DMS153 treated with DMSO at 0.1 percent for 48 hours (cell line): ENCODE data around the gene RTL5.
"Not testable (repeated sequence)": the region's sequence is repeated elsewhere in the genome, so short reads cannot be mapped to it uniquely, and the experiment has no call there.

Experiments
- DNase-seq: peaks from one replicate; lab custom pipeline; 2025; ENCODE audit not compliant: unreplicated experiment; lab: John Stamatoyannopoulos, UW

RTL5 gene

DNA sequence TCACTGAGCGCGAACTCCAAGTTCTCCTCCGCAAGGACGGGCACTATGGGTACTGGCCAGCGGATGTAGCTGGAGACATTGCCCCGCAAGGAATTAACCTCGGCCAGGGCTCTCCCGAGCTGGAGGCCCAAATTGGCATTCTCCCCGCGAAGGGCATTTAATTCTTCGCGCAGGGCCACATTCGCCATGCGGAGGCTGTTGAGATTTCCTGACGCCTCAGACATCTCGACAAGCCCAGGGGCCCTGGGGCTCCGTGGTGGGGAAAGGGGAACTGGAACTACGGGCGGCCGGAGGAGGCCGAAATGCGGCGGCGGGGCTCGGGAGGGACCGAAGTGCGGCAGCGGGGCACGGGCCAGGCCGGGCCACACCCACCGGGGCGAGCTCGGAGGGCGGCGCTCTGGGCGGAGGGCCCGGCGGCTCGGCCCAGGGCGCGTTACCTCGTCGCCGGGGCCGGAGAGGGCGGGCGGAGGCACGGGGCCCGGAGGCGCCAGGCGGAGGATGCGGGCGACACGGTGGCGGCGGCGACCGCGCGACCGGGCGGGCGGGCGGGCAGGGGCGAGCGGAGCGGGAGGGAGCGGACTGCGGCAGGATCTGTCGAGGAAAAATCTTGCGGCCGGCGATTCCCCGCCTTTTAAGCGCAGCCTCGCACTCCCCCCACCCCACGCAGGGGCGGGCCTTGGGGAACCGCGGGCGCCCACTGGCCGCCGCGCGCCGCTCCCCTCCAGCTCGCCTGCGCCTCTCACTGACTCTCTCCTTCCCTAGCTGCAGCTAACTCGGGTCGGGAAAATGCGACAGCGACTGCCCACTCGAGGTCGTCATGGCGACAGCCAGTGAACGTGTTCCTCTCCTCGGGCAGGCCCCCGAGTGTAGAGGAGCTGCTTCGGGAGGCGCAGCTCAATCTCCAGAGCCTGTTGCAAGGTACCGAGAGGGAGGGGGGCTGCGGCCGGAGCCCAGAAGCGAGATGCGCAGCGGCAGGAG, at the start of gene RTL5:
Gene RTL5, minus strand, starts transcription at position 599 of the 978 bp plus-strand sequence.
- DNase-seq = peak; percentile 52

GRCh38 chrX:72180539-72180938, 48.8 kb upstream of the RTL5 start:
- no peak for DNase-seq

- no peak for DNase-seq
Measured at GRCh38 chrX:72176981-72177380, 45.3 kb upstream of the RTL5 start.

DNA sequence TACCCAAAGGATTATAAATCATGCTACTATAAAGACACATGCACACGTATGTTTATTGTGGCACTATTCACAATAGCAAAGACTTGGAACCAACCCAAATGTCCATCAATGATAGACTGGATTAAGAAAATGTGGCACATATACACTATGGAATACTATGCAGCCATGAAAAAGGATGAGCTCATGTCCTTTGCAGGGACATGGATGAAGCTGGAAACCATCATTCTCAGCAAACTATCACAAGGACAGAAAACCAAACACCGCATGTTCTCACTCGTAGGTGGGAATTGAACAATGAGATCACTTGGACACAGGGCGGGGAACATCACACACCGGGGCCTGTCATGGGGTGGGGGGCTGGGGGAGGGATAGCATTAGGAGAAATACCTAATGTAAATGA, 44.6 kb upstream of the RTL5 start:
- DNase-seq = not testable (repeated sequence)

DNA sequence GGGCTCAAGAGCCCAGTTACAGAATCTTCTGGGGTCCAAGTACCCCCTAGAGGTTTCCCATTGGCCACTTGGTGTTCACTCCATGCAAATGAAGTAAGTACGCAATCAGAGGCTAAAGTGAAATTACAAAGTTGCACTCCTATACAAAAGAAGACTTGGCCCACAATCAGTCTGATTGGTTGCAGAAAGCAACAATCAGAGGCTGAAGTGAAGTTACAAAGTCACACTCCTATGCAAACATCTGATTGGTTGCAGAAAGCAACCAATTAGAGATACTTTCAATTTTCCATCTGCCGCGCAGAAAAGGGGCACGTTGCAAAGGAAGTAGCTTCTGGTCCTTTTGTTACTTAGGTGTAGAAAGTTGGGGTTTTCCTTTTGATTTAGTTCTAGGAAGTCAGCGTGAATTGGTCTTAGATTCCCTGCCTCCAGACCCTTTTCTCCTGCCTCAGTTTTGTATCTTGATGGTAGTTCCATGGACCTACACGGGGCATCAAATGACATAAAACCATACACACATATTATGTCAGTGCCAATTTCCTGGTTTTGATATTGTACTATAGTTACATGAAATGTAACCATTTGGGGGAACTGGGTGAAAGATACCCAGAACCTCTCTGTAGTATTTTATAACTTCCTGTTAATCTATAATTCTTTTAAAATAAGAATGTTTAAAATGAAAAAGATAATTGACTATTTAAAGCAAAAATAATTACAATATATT, 37.5 kb upstream of the RTL5 start:
- DNase-seq = no peak

DNA sequence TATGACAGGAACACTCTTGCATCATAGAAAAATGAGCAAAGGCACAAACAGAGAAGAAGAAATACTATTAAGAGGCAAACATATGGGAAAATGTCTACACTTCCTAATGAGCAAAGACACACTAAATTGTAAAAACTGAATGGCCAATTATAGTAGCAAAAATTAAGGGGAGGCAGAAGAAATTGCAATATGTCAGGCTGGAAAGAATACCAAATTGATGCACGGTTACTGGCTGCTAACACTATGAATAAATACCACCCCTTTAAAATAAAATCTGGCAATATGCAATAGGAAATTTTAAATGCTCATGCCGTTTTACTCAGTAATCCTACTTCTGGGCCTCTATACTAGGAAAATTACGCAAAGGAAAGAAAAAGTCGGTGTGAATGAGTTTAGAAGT, 33.8 kb upstream of the RTL5 start:
- DNase-seq = no peak

DNA sequence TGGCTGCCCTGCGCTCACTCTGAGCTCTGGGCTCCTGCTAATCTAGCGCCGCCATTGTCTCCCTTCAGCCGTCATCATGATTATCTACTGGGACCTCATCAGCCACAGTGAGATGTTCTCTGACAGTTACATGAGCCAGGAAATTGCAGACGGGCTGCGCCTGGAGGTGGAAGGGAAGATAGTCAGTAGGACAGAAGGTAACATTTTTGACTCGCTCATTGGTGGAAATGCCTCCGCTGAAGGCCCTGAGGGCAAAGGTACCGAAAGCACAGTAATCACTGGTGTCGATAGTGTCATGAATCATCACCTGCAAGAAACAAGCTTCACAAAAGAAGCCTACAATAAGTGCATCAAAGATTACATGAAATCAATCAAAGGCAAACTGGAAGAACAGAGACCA, 28.1 kb upstream of the RTL5 start:
- DNase-seq = no peak

DNA sequence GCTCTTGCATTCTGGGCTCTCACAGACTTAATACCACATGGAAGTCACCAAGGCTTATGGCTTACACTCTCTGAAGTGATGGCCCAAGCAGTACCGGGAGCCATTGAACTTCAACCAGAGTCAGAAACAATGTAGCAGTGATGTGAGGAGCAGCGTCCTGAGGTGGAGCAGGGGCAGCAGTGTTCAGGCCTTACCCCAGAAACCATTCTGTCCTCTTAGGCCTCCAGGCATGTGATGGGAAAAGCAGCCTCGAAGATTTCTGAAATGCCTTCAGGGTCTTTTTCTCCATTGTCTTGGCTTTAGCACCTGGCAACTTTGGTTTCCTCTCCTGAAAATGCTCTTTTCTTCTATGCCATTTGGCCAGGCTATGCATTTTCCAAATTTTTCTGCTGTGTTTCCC, 27.1 kb upstream of the RTL5 start:
- DNase-seq = no peak

GRCh38 chrX:72146527-72146926, 14.8 kb upstream of the RTL5 start:
- DNase-seq = no peak

GRCh38 chrX:72145181-72145580, 13.5 kb upstream of the RTL5 start:
- no peak for DNase-seq

GRCh38 chrX:72143609-72143907, 11.8 kb upstream of the RTL5 start:
- DNase-seq = no peak

GRCh38 chrX:72142794-72143608, 11.3 kb upstream of the RTL5 start:
- DNase-seq = no peak

- DNase-seq = peak; percentile 74
Measured at GRCh38 chrX:72142094-72142793, 10.5 kb upstream of the RTL5 start.

DNA sequence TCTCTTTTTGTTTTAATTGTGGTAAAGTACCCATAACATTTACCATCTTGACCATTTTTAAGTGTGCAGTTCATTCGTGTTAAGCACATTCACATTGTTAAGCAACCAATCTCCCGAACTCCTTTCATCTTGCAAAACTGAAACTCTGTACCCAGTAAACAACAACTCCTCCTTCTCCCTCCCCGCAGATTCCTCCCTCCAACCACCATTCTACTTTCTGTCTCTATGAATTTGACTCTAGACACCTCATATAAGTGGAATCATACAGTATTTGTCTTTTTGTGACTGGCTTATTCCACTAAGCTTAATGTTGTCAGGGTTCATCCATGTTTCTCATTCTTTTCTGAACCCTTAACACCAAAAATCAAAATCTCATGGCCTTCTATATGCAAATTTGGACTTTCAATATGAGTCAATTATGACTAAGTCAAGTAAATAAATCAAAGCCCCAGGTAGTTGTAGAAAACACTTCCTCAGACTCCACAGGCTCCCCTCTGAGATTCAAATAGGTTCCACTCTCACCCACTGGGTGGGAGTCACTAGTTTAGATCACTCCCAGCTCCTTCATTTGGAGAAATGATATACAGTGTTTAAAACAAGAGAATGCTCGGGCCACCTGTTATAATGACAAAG, 9.8 kb upstream of the RTL5 start:
- DNase-seq = no peak

GRCh38 chrX:72139538-72139937, 7.8 kb upstream of the RTL5 start:
- DNase-seq = no peak

DNA sequence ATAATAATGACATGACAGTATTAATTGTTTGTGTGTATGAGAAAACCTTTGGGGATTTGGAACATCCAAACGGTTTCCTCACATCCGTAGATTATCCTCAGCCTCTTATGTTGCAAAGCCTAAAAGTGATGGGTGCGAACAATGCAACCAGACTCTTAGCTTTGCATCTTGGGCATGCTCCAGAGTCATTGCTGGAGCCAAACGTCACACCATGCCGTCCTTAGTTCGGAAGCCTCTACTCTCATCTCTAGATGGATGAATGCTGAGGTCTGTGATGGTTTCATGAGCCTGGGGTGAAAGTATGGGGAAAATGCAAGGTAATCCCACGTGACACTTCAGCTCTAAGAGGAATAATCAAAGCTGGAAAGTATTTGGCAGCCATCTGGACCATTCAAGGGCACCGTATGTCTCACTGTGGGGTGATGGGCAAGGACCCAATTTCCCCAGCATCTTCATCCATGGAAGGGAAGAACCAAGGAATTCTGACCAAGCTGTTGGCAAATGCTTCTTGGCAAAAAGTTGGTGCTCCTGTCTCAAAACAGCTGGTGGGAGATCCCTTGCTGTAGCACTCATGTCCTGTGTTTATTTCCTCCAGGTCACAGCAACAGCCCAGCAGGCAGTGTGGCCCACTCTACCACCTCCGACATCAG, 6.3 kb upstream of the RTL5 start:
- DNase-seq = no peak

- no peak for DNase-seq
Measured at GRCh38 chrX:72133851-72134546, 2.3 kb upstream of the RTL5 start.

- DNase-seq = no peak
Measured at GRCh38 chrX:72132456-72132855, 741 bp upstream of the RTL5 start.

- no peak for DNase-seq
Measured at GRCh38 chrX:72130762-72131250, 909 bp downstream of the RTL5 start.
